NCI-H82 treated with DMSO at 0.1 percent for 48 hours (cell line): ENCODE measurements around the gene GLIS1.

Source experiments
- DNase-seq: peaks from one replicate; lab custom pipeline; 2025; ENCODE audit not compliant: unreplicated experiment; lab: John Stamatoyannopoulos, UW

The GLIS1 gene

GRCh38 chr1:53552981-53553733 lies 185.8 kb downstream of the GLIS1 start:
- DNase-seq, result no peak

GRCh38 chr1:53552146-53552861 lies 186.7 kb downstream of the GLIS1 start:
- no peak for DNase-seq

GRCh38 chr1:53551428-53551995 lies 187.5 kb downstream of the GLIS1 start:
- DNase-seq, result no peak

- DNase-seq, result no peak
Observed at GRCh38 chr1:53550201-53550741, 188.7 kb downstream of the GLIS1 start.

- DNase-seq, result no peak
Observed at GRCh38 chr1:53549781-53550180, 189.2 kb downstream of the GLIS1 start.

- no peak for DNase-seq
Observed at GRCh38 chr1:53549287-53549686, 189.7 kb downstream of the GLIS1 start.

GRCh38 chr1:53548031-53548491 lies 190.9 kb downstream of the GLIS1 start:
- no peak for DNase-seq

- no peak for DNase-seq
Observed at GRCh38 chr1:53547231-53547790, 191.7 kb downstream of the GLIS1 start.

GRCh38 chr1:53546409-53547155 lies 192.4 kb downstream of the GLIS1 start:
- DNase-seq, result no peak

- no peak for DNase-seq
Observed at GRCh38 chr1:53545663-53546408, 193.1 kb downstream of the GLIS1 start.

- no peak for DNase-seq
Observed at GRCh38 chr1:53544728-53545515, 194.0 kb downstream of the GLIS1 start.

GRCh38 chr1:53543778-53544695 lies 194.9 kb downstream of the GLIS1 start:
- DNase-seq, result no peak

GRCh38 chr1:53543130-53543777 lies 195.7 kb downstream of the GLIS1 start:
- DNase-seq, result peak; percentile 77

GRCh38 chr1:53542551-53542950 lies 196.4 kb downstream of the GLIS1 start:
- no peak for DNase-seq

- DNase-seq, result no peak
Observed at GRCh38 chr1:53541761-53542550, 197.0 kb downstream of the GLIS1 start.

GRCh38 chr1:53541263-53541625 lies 197.7 kb downstream of the GLIS1 start:
- no peak for DNase-seq
